Measurements from ENCODE around the gene GTPBP10. TPM values are rescaled to one million over a fixed set of nuclear protein-coding genes. Genes with fewer than 3 reads are reported as not detected.

GTPBP10 gene
- total and polyA plus RNA-seq, 2 of the 13 experiments (the other 11 are each of a cell fraction or from before 2014, with no cell fraction given) = 13.3 to 38.7 TPM

DNA sequence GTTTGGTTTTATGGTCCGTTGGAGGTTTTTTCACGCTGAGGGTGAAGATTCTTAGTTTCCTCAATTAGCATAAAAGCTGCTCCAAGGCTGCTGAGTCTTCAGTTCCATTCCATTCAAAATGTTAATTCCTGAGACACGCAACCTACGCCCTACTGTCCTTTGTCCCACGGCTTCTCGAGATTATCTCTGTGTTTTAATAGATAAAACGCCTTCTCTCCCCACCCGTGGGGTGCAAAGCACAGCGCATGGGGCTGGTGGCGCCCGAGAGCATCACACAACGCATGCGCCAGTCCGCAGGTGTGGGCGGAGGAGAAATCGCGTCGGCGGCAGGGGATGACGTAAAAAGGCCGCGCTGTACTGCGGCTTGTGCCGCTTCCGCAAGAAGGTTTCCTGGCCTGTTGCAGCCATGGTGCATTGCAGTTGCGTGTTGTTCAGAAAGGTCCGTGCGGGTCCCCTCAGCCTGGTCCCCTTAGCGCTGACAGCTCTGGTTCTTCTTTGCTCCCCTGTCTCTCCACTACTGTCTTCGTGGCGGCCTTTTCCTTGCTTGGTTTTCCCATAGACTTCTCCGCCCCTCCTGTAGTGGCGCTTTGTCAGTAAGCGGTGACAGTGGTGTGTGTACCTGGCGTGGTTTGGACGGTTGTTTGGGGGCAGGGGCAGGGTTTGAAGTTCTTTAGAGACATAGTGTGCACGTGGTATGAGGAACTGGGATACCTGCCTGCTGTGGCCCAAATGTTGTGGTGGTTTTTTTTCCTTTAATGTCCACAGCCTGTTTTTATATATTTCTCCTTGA lies at the start of gene GTPBP10 (continued):
- 0 out of 2 replicates have a peak, but pooled peaks have one; percentile 35 for TF ChIP-seq HINFP (CRISPR knock-in tag; IDR thresholded peaks at IDR 0.05; ENCODE audit: low read depth)
- TF ChIP-seq SMYD3 (CRISPR knock-in tag; IDR thresholded peaks at IDR 0.05) = no peak
- peak; percentile 98 for TF ChIP-seq KMT2B (CRISPR knock-in tag; IDR thresholded peaks at IDR 0.05)
- peak; percentile 71 for TF ChIP-seq NR2C2 (CRISPR knock-in tag; IDR thresholded peaks at IDR 0.05; ENCODE audit: borderline replicate concordance)
- TF ChIP-seq, protein P1, sequence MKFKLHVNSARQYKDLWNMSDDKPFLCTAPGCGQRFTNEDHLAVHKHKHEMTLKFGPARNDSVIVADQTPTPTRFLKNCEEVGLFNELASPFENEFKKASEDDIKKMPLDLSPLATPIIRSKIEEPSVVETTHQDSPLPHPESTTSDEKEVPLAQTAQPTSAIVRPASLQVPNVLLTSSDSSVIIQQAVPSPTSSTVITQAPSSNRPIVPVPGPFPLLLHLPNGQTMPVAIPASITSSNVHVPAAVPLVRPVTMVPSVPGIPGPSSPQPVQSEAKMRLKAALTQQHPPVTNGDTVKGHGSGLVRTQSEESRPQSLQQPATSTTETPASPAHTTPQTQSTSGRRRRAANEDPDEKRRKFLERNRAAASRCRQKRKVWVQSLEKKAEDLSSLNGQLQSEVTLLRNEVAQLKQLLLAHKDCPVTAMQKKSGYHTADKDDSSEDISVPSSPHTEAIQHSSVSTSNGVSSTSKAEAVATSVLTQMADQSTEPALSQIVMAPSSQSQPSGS (CRISPR knock-in tag; IDR thresholded peaks at IDR 0.05) = peak; percentile 78; the same call in 1 of the 2 replicates
- TF ChIP-seq ZNF501 (CRISPR knock-in tag; IDR thresholded peaks at IDR 0.05) = peak; percentile 97
- peak; percentile 95 for TF ChIP-seq TARDBP (CRISPR knock-in tag; IDR thresholded peaks at IDR 0.05)
- TF ChIP-seq NONO (IDR thresholded peaks at IDR 0.05) = no peak
- peak; percentile 91 for TF ChIP-seq NONO (CRISPR knock-in tag; conservative IDR thresholded peaks at IDR 0.05)
- no peak for TF ChIP-seq ZNF512B (CRISPR knock-in tag; IDR thresholded peaks at IDR 0.05; ENCODE audit: borderline replicate concordance)
- peak; percentile 95 for TF ChIP-seq THAP11 (CRISPR knock-in tag; IDR thresholded peaks at IDR 0.05)
- TF ChIP-seq SNAPC4 (CRISPR knock-in tag; IDR thresholded peaks at IDR 0.05) = peak; percentile 81
- no peak for TF ChIP-seq ZNF7 (CRISPR knock-in tag; IDR thresholded peaks at IDR 0.05)
- TF ChIP-seq ZNF253 (CRISPR knock-in tag; IDR thresholded peaks at IDR 0.05; ENCODE audit: borderline replicate concordance) = no peak
- TF ChIP-seq, protein P2, sequence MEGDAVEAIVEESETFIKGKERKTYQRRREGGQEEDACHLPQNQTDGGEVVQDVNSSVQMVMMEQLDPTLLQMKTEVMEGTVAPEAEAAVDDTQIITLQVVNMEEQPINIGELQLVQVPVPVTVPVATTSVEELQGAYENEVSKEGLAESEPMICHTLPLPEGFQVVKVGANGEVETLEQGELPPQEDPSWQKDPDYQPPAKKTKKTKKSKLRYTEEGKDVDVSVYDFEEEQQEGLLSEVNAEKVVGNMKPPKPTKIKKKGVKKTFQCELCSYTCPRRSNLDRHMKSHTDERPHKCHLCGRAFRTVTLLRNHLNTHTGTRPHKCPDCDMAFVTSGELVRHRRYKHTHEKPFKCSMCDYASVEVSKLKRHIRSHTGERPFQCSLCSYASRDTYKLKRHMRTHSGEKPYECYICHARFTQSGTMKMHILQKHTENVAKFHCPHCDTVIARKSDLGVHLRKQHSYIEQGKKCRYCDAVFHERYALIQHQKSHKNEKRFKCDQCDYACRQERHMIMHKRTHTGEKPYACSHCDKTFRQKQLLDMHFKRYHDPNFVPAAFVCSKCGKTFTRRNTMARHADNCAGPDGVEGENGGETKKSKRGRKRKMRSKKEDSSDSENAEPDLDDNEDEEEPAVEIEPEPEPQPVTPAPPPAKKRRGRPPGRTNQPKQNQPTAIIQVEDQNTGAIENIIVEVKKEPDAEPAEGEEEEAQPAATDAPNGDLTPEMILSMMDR (CRISPR knock-in tag; IDR thresholded peaks at IDR 0.05) = peak; percentile 87
- no peak for TF ChIP-seq ZNF30 (CRISPR knock-in tag; IDR thresholded peaks at IDR 0.05)
